HepG2 (cell line): ENCODE measurements around the gene NAE1. TPM values are rescaled to one million over a fixed set of nuclear protein-coding genes. Genes with fewer than 3 reads are reported as not detected.

ENCODE experiments used
- ELF4 ChIP-seq: sonication (generic); formaldehyde crosslinking; IDR thresholded peaks from 2 replicates; pipeline ENCODE4 v1.5.0; 2020; ENCODE audit warnings: missing genetic modification reagents, mild to moderate bottlenecking, moderate library complexity, borderline replicate concordance
- FOXJ3 ChIP-seq: sonication (generic); formaldehyde crosslinking; IDR thresholded peaks from 2 replicates; pipeline ENCODE4 v1.4.0; 2020; ENCODE audit warnings: missing genetic modification reagents, mild to moderate bottlenecking, borderline replicate concordance
- GRHL1 ChIP-seq: sonication (generic); formaldehyde crosslinking; conservative IDR thresholded peaks from 2 replicates; pipeline ENCODE4 v1.8.0; 2022; ENCODE audit warnings: missing genetic modification reagents
- IKZF5 ChIP-seq: IDR thresholded peaks from 2 replicates; pipeline ENCODE4 v1.6.1; 2018; ENCODE audit warnings: missing genetic modification reagents, mild to moderate bottlenecking, missing compliant biosample characterization
- KDM2A ChIP-seq: sonication (generic); formaldehyde crosslinking; IDR thresholded peaks from 2 replicates; pipeline ENCODE4 v1.4.0; 2020; ENCODE audit warnings: low read depth, missing genetic modification reagents, borderline replicate concordance
- MEIS1 ChIP-seq: sonication (generic); formaldehyde crosslinking; IDR thresholded peaks from 2 replicates; pipeline ENCODE4 v1.9.0; 2021; ENCODE audit warnings: mild to moderate bottlenecking, missing genetic modification reagents, moderate library complexity, borderline replicate concordance
- NR2C2 ChIP-seq: sonication (generic); formaldehyde crosslinking; IDR thresholded peaks from 2 replicates; pipeline ENCODE4 v1.4.0; 2020; ENCODE audit warnings: missing genetic modification reagents, mild to moderate bottlenecking, moderate library complexity, borderline replicate concordance
- SIX4 ChIP-seq: sonication (generic); formaldehyde crosslinking; IDR thresholded peaks from 2 replicates; pipeline ENCODE4 v1.4.0; 2020; ENCODE audit warnings: missing genetic modification reagents
- SMAD1 ChIP-seq: sonication (generic); formaldehyde crosslinking; IDR thresholded peaks from 2 replicates; pipeline ENCODE4 v1.4.0; 2020; ENCODE audit warnings: missing genetic modification reagents, low read depth, mild to moderate bottlenecking, borderline replicate concordance
- SP4 ChIP-seq: sonication (generic); formaldehyde crosslinking; IDR thresholded peaks from 2 replicates; pipeline ENCODE4 v1.8.1; 2023; ENCODE audit warnings: mild to moderate bottlenecking, missing genetic modification reagents
- THAP7 ChIP-seq: sonication (generic); formaldehyde crosslinking; IDR thresholded peaks from 2 replicates; pipeline ENCODE4 v1.8.1; 2023; ENCODE audit warnings: mild to moderate bottlenecking, missing genetic modification reagents
- ZBTB7A ChIP-seq: sonication (generic); formaldehyde crosslinking; IDR thresholded peaks from 2 replicates; pipeline ENCODE4 v1.8.0; 2022; ENCODE audit warnings: mild to moderate bottlenecking, missing genetic modification reagents
- ZNF276 ChIP-seq: sonication (generic); formaldehyde crosslinking; IDR thresholded peaks from 2 replicates; pipeline ENCODE4 v1.4.0; 2020; ENCODE audit warnings: mild to moderate bottlenecking, low read depth, missing genetic modification reagents
- ZNF562 ChIP-seq: sonication (generic); formaldehyde crosslinking; IDR thresholded peaks from 2 replicates; pipeline ENCODE4 v1.8.0; 2022; ENCODE audit warnings: missing genetic modification reagents, borderline replicate concordance
- ZNF691 ChIP-seq: sonication (generic); formaldehyde crosslinking; IDR thresholded peaks from 2 replicates; pipeline ENCODE4 v1.4.0; 2020; ENCODE audit warnings: missing genetic modification reagents, low read depth, mild to moderate bottlenecking, borderline replicate concordance
- ZNF883 ChIP-seq: sonication (generic); formaldehyde crosslinking; IDR thresholded peaks from 2 replicates; pipeline ENCODE4 v1.5.1; 2020; ENCODE audit warnings: mild to moderate bottlenecking, missing genetic modification reagents; ENCODE audit errors: not compliant biosample characterization
- ZSCAN25 ChIP-seq: sonication (generic); formaldehyde crosslinking; IDR thresholded peaks from 2 replicates; pipeline ENCODE4 v1.8.0; 2022; ENCODE audit warnings: mild to moderate bottlenecking, missing genetic modification reagents
- ZSCAN31 ChIP-seq: sonication (generic); formaldehyde crosslinking; IDR thresholded peaks from 2 replicates; pipeline ENCODE4 v1.5.0; 2020; ENCODE audit warnings: low read depth, mild to moderate bottlenecking, missing genetic modification reagents
- polyA plus RNA-seq, 8 experiments: library from polyadenylated mRNA; depleted of rRNA in 3 of 8; stranded (reverse) in 7 of 8; unstranded in 1 of 8; fragments of >200 nt; fragmentation: Illumina TruSeq in 4 of 8; extraction: Trizol in 4 of 8; gene quantifications; 2 replicates each; pipeline versions ENCODE4 v1.2.1 to v1.2.3, GENCODE V29; 2011 to 2016; ENCODE audit warnings: low read depth in 4 of 8, missing spikeins in 1 of 8, mixed read lengths in 1 of 8; ENCODE audit not compliant: insufficient read depth in 1 of 8
- total RNA-seq, 5 experiments: library from RNA; depleted of rRNA; stranded (reverse); fragments of >200 nt; fragmentation: Illumina TruSeq; extraction: Trizol; gene quantifications; 2 replicates each; pipeline ENCODE4 v1.2.3, GENCODE V29; 2016; ENCODE audit warnings: low read depth in 1 of 5
- TF ChIP-seq, protein P1 (sequence below): sonication (generic); formaldehyde crosslinking; IDR thresholded peaks from 2 replicates; pipeline ENCODE4 v1.4.0; 2020; ENCODE audit warnings: missing genetic modification reagents
- TF ChIP-seq, protein P2 (sequence below): sonication (generic); formaldehyde crosslinking; IDR thresholded peaks from 2 replicates; pipeline ENCODE4 v1.5.0; 2020; ENCODE audit warnings: mild to moderate bottlenecking, low read depth, missing genetic modification reagents, borderline replicate concordance

NAE1 gene
- total and polyA plus RNA-seq, 2 of the 13 experiments (the other 11 are each of a cell fraction or from before 2014, with no cell fraction given), result 95.7 to 206 TPM

DNA sequence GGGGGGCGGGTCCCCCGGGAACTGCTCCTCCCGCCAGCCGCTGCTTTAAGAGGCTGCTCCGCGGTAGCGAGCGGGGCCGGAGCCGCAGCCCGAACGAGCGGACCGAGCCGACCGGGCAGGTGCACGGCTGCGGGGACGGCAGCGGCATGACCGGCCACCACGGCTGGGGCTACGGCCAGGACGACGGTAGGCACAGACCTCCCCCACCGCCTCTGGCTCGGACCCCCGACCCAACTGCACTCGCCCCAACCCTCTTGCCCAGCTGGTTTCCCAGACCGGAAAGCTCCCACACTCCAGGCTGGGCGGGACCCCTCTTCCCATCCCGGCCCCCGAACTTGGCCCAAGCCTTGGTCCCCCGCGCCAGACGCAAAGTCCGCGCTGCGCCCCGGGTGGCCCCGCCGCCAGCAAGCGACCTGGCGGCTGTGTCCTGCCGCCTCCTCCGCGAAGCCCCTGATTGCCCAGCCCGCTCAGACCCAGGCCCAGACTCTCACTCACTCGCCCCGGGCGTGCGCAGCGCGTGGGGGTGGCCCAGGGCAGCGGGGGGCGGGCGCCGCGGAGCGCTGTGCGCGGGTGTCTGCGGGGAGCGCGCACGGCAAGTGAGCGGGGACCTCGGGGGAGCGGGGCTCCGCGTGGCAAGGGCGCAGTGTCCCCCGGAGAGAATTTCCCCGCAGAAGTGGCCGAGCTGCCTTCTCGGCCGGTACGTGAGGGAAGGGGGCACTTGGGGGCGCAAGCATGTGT, 13.7 kb upstream of the NAE1 start, which contains the start of gene CA7 (continued):
- no peak for TF ChIP-seq THAP7 (CRISPR knock-in tag)
- TF ChIP-seq NR2C2, result no peak
- TF ChIP-seq, protein P1, sequence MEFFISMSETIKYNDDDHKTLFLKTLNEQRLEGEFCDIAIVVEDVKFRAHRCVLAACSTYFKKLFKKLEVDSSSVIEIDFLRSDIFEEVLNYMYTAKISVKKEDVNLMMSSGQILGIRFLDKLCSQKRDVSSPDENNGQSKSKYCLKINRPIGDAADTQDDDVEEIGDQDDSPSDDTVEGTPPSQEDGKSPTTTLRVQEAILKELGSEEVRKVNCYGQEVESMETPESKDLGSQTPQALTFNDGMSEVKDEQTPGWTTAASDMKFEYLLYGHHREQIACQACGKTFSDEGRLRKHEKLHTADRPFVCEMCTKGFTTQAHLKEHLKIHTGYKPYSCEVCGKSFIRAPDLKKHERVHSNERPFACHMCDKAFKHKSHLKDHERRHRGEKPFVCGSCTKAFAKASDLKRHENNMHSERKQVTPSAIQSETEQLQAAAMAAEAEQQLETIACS (CRISPR knock-in tag), result no peak
- no peak for TF ChIP-seq GRHL1 (CRISPR knock-in tag)
- TF ChIP-seq, protein P2, sequence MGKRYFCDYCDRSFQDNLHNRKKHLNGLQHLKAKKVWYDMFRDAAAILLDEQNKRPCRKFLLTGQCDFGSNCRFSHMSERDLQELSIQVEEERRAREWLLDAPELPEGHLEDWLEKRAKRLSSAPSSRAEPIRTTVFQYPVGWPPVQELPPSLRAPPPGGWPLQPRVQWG (CRISPR knock-in tag), result no peak
- no peak for TF ChIP-seq ZSCAN25 (CRISPR knock-in tag)
- TF ChIP-seq ELF4 (CRISPR knock-in tag), result no peak
- no peak for TF ChIP-seq MEIS1 (CRISPR knock-in tag)
- no peak for TF ChIP-seq FOXJ3 (CRISPR knock-in tag)
- no peak for TF ChIP-seq SMAD1 (CRISPR knock-in tag)
- TF ChIP-seq ZSCAN31 (CRISPR knock-in tag), result no peak
- TF ChIP-seq ZNF276 (CRISPR knock-in tag), result no peak
- no peak for TF ChIP-seq ZNF562 (CRISPR knock-in tag)
- TF ChIP-seq SP4 (CRISPR knock-in tag), result peak; percentile 48; the same call in 1 of the 2 replicates
- no peak for TF ChIP-seq ZNF883 (CRISPR knock-in tag)
- peak; percentile 19; the same call in 1 of the 2 replicates for TF ChIP-seq ZBTB7A
- no peak for TF ChIP-seq ZNF691
- no peak for TF ChIP-seq IKZF5 (CRISPR knock-in tag)
- TF ChIP-seq KDM2A (CRISPR knock-in tag), result peak; percentile 23; the same call in 1 of the 2 replicates
- TF ChIP-seq SIX4 (CRISPR knock-in tag), result no peak
